Progenitor cell of endocrine pancreas (in vitro differentiated cells): Measurements from ENCODE around the gene GID4. TPM values are rescaled to one million over a fixed set of nuclear protein-coding genes. Genes with fewer than 3 reads are reported as not detected.

ENCODE experiments used
- DNase-seq: peaks from one replicate; pipeline ENCODE4 v3.0.0; 2021; ENCODE audit warnings: low spot score; ENCODE audit not compliant: unreplicated experiment
- H3K27ac Mint-ChIP-seq: 2 replicates; pipeline ENCODE4 v1.8.0; 2021; ENCODE audit warnings: mild to moderate bottlenecking, moderate library complexity, mixed read lengths
- H3K27me3 Mint-ChIP-seq: 2 replicates; pipeline ENCODE4 v1.8.0; 2021; ENCODE audit warnings: mixed read lengths
- H3K36me3 Mint-ChIP-seq: 2 replicates; pipeline ENCODE4 v1.8.0; 2022; ENCODE audit warnings: mixed read lengths; ENCODE audit not compliant: insufficient read depth
- H3K4me1 Mint-ChIP-seq: 2 replicates; pipeline ENCODE4 v1.8.0; 2021; ENCODE audit warnings: low read depth, mixed read lengths
- H3K4me3 Mint-ChIP-seq: 2 replicates; pipeline ENCODE4 v1.8.0; 2021; ENCODE audit warnings: low read depth, mild to moderate bottlenecking, moderate library complexity, mixed read lengths
- H3K9me3 Mint-ChIP-seq: 2 replicates; pipeline ENCODE4 v1.8.0; 2021; ENCODE audit warnings: low read depth, mixed read lengths
- total RNA-seq: library from RNA; stranded (reverse); gene quantifications from 2 replicates; pipeline ENCODE4 v1.2.1, GENCODE V29; 2021
- TF ChIP-seq, protein P1 (sequence below): fragments of 200-600 bp; sonication (generic); IDR thresholded peaks from one replicate; pipeline ENCODE4 v1.5.0; 2021; ENCODE audit warnings: antibody characterized with exemption, mild to moderate bottlenecking; ENCODE audit not compliant: unreplicated experiment

GID4 gene
- total RNA-seq, 1 donor from 2014 or later = 12.1 TPM

GRCh38 chr17:18021372-18021771 is 17.8 kb upstream of the GID4 start:
- Mint-ChIP-seq H3K4me1 (peaks cover 3% of the 10 kb centered on the region), H3K9me3 (no peaks in the 10 kb centered on the region), H3K36me3 (no peaks in the 10 kb centered on the region), H3K27ac (no peak overlapping the region), H3K4me3 (no peak overlapping the region), H3K27me3 (no peaks in the 10 kb centered on the region)
- DNase-seq = no peak
- TF ChIP-seq, protein P1, sequence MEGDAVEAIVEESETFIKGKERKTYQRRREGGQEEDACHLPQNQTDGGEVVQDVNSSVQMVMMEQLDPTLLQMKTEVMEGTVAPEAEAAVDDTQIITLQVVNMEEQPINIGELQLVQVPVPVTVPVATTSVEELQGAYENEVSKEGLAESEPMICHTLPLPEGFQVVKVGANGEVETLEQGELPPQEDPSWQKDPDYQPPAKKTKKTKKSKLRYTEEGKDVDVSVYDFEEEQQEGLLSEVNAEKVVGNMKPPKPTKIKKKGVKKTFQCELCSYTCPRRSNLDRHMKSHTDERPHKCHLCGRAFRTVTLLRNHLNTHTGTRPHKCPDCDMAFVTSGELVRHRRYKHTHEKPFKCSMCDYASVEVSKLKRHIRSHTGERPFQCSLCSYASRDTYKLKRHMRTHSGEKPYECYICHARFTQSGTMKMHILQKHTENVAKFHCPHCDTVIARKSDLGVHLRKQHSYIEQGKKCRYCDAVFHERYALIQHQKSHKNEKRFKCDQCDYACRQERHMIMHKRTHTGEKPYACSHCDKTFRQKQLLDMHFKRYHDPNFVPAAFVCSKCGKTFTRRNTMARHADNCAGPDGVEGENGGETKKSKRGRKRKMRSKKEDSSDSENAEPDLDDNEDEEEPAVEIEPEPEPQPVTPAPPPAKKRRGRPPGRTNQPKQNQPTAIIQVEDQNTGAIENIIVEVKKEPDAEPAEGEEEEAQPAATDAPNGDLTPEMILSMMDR = no peak

- TF ChIP-seq, protein P1 = no peak
- H3K4me1 Mint-ChIP-seq = no peaks in the 10 kb centered on the region
- no peak for DNase-seq
- H3K27me3 Mint-ChIP-seq = no peaks in the 10 kb centered on the region
- no peak overlapping the region for H3K27ac Mint-ChIP-seq
- H3K36me3 Mint-ChIP-seq = no peaks in the 10 kb centered on the region
- no peak overlapping the region for H3K4me3 Mint-ChIP-seq
- H3K9me3 Mint-ChIP-seq = no peaks in the 10 kb centered on the region
Measured at GRCh38 chr17:18025241-18025944, 13.8 kb upstream of the GID4 start.

DNA sequence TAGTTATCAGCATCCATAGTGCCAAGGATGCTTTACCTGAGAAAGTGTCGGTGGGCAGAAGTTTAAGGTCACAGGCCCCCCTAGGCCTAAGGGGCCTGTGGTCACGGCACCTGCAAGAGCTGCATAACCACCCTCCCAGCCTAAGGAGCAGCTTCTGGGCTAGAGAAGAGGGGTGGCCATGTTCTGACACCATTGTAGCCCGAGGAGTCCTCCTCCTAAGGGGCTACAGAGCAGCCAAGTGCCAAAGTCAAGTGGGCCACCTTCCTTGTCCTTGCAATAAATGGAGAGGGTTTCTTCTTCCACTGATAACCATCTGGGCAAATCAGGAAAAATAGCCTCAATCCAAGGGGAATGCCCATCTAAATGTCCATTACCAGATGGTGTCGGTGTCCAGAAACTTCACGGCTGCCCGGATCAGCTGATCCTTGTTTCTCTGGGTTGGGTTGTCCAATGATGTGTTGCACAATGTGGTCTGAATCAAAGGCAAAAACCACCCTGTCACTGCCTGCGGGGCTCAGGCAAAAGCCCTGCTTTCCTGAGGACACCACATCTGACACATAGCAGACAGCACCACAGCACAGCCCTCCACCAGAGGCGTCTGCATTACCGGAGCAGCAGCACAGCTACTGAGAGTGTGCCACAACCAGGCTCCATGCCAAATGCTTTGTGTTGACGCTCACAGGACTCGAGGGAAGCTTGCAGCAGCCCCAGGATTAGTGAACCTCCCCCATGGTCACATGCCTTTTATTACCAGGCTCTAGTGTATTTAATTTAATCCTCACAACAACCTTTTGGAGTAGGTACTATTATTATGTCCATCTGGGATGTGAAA is 13.0 kb upstream of the GID4 start:
- TF ChIP-seq, protein P1 = no peak
- Mint-ChIP-seq H3K4me3 (no peak overlapping the region), H3K4me1 (no peaks in the 10 kb centered on the region)

DNA sequence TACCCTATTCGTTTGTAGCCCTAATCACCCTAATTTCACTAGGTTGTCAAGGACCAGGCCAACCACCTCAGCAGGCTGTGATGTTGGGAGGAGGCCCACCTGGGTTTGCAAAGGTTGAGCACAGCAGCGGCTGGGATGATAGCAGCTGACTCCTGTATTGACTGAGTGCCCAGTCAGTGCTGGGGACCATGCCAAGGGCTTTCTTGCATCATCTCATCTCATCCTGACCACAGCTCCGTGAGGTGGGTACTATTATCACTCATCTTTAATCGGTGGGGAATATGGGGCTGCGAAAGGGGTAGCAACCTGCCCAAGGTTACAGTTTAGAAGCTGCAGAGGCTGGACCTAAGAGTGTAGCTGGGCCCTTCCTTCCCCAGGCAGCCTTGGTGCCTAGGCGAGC is 11.9 kb upstream of the GID4 start:
- no peak overlapping the region for H3K27ac Mint-ChIP-seq
- no peaks in the 10 kb centered on the region for H3K27me3 Mint-ChIP-seq
- no peak for DNase-seq
- no peaks in the 10 kb centered on the region for H3K9me3 Mint-ChIP-seq
- TF ChIP-seq, protein P1 = no peak
- H3K4me1 Mint-ChIP-seq = no peaks in the 10 kb centered on the region
- no peak overlapping the region for H3K4me3 Mint-ChIP-seq
- no peaks in the 10 kb centered on the region for H3K36me3 Mint-ChIP-seq

More for the DNA sequence above, 13.0 kb upstream of the GID4 start:
- Mint-ChIP-seq H3K9me3 (no peaks in the 10 kb centered on the region), H3K27me3 (no peaks in the 10 kb centered on the region), H3K27ac (no peak overlapping the region), H3K36me3 (no peaks in the 10 kb centered on the region)
- DNase-seq = no peak

DNA sequence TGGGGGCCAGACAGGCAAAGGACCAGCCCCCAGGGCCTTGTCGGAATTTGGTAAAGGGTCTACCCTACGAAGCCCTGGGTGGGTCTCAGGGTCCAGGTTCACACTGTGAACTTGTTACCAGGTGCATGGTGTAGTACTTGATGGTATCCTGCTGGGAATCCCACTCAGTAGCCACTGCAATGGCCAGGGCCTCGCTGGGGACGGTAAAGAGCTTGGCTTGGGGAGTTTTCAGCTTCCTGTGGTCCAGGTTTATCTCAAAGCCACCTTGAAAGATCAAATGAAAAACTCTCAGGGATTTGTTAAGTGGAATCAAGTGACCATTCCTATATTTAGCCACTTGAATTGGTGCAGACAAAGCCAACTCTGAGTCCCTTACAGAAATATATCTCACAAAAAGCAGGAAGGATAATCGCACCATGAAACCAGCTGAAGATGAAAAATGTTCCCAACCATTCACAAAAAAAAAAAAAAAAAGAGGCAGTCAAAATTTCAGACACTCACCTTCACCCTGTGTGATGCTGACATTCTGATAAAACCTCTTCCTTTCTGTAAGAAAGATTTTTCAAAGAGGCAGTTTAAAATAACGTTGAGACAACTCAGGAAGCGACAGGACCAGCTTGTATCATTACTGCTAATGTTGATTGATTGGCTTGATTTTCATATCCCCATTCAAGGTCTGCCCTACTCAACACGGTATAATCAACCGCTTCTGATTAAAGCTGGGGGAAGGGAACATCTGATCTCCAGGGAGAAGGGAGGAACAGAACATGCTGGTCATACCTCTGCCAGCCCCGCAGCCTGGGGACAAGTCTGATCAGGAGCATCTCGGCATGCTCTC is 10.9 kb upstream of the GID4 start:
- TF ChIP-seq, protein P1 = no peak
- no peak for DNase-seq
- H3K36me3 Mint-ChIP-seq = no peaks in the 10 kb centered on the region
- no peak overlapping the region for H3K27ac Mint-ChIP-seq
- no peak overlapping the region for H3K4me3 Mint-ChIP-seq
- no peaks in the 10 kb centered on the region for H3K4me1 Mint-ChIP-seq
- H3K27me3 Mint-ChIP-seq = no peaks in the 10 kb centered on the region
- no peaks in the 10 kb centered on the region for H3K9me3 Mint-ChIP-seq
